ENCODE results near the gene SYNPO.

GRCh38 chr5:150604894-150605440, 35.5 kb upstream of the SYNPO start:
- no peak for TF ChIP-seq CTCF (optimal IDR thresholded peaks at IDR 0.05 in 1 of 3, IDR thresholded peaks at IDR 0.05 in 1 of 3, conservative IDR thresholded peaks at IDR 0.05 in 1 of 3; ENCODE audit: extremely low read depth in 1 of 3, insufficient read depth in 2 of 3, low read length in 3 of 3)
- no peak for TF ChIP-seq EZH2 (IDR thresholded peaks at IDR 0.05; ENCODE audit: low read length)
